Sigmoid colon (tissue), 7 donors: ENCODE measurements around the gene ZSCAN9. TPM values are rescaled to one million over a fixed set of nuclear protein-coding genes. Genes with fewer than 3 reads are reported as not detected.

Experiments
- DNase-seq: peaks from one replicate; pipeline ENCODE4 v3.0.0-alpha.2; 2019
- H3K27ac ChIP-seq, 4 donors: fragments of 200-600 bp; sonication (generic); one replicate each; pipeline ENCODE4 v1.5.1; 2016 to 2019; ENCODE audit warnings: mild to moderate bottlenecking in 1 of 4
- H3K27me3 ChIP-seq, 3 donors: fragments of 200-600 bp; sonication (generic); one replicate each; pipeline ENCODE4 v1.5.1; 2019; ENCODE audit warnings: mild to moderate bottlenecking in 1 of 3
- H3K36me3 ChIP-seq, 4 donors: fragments of 200-600 bp; sonication (generic); one replicate each; pipeline ENCODE4 v1.5.1; 2016 to 2019
- H3K4me1 ChIP-seq, 4 donors: fragments of 200-600 bp; sonication (generic); one replicate each; pipeline ENCODE4 v1.5.1; 2017 to 2019
- H3K4me3 ChIP-seq, 4 donors: fragments of 200-600 bp; sonication (generic); one replicate each; pipeline ENCODE4 v1.5.1; 2017 to 2019; ENCODE audit warnings: mild to moderate bottlenecking in 2 of 4, moderate library complexity in 1 of 4
- H3K9me3 ChIP-seq, 4 donors: fragments of 200-600 bp in 3 of 4; sonication (generic) in 3 of 4; one replicate each; pipeline versions ENCODE4 v1.5.1 to v1.6.1; 2013 to 2019
- CTCF ChIP-seq, 4 experiments: fragments of 450-650 bp in 3 of 4; fragments of 200-600 bp in 1 of 4; IDR thresholded peaks; one replicate each; pipeline ENCODE4 v1.5.1; 2016 to 2019; ENCODE audit warnings: antibody characterized with exemption in 4 of 4, mild to moderate bottlenecking in 3 of 4, moderate library complexity in 2 of 4
- EP300 ChIP-seq, 4 donors: sonication (generic); formaldehyde crosslinking; IDR thresholded peaks; one replicate each; pipeline ENCODE4 v1.6.1; 2017; ENCODE audit warnings: antibody characterized with exemption in 4 of 4
- POLR2A ChIP-seq, 2 donors: fragments of 450-650 bp; IDR thresholded peaks; one replicate each; pipeline ENCODE4 v1.6.1; 2016; ENCODE audit warnings: antibody characterized with exemption in 2 of 2, mild to moderate bottlenecking in 2 of 2, moderate library complexity in 2 of 2
- POLR2AphosphoS5 ChIP-seq, 4 donors: sonication (generic); formaldehyde crosslinking; IDR thresholded peaks; one replicate each; pipeline ENCODE4 v1.6.1; 2017; ENCODE audit warnings: antibody characterized with exemption in 4 of 4
- WGBS, 2 donors: extraction: QIAGEN DNeasy Blood & Tissue Kit; methylation state at CpG; one replicate each; pipeline ENCODE4 v1.1.7; 2013; 5-methylcytosine and 5-hydroxymethylcytosine counted together
- intact Hi-C: fragments of 100-400 bp; cut with DNase I; formaldehyde crosslinking; loops from one replicate; pipeline ENCODE4 v1.15.1; 2023
- polyA plus RNA-seq, 3 donors: library from polyadenylated mRNA; stranded (reverse); fragments of 200-250 nt; gene quantifications; one replicate each; pipeline ENCODE4 v1.2.3, GENCODE V29; 2013
- total RNA-seq, 4 donors: library from RNA; depleted of rRNA; stranded (reverse); fragments of >200 nt; gene quantifications; one replicate each; pipeline ENCODE4 v1.1.0, GENCODE V29; 2016
- donor health status: healthy with polysubstance abuse.
- donor health status: Bipolar disorder and iron deficiency.
- donor health status: healthy.

The ZSCAN9 gene
- total and polyA plus RNA-seq, 7 donors = 1.8 to 15.1 (median 14.0) TPM

- WGBS, 2 donors = 13 to 43% methylated on average over 16 of the region's 16 CpGs
- intact Hi-C loops = no loop called here
- H3K27me3 ChIP-seq = peaks cover 40 to 96% (median 84%) of the 10 kb centered on the region in 3 donors
- H3K9me3 ChIP-seq = no peaks in the 10 kb centered on the region
- no peak overlapping the region for H3K4me3 ChIP-seq
- H3K4me1 ChIP-seq = peaks cover 0 to 13% (median 11%) of the 10 kb centered on the region in 4 donors
- no peak for DNase-seq
- H3K36me3 ChIP-seq = no peaks in the 10 kb centered on the region
- TF ChIP-seq EP300 (IDR thresholded peaks at IDR 0.05) (no peak), POLR2A (IDR thresholded peaks at IDR 0.05) (no peak), POLR2AphosphoS5 (IDR thresholded peaks at IDR 0.05) (no peak), CTCF (IDR thresholded peaks at IDR 0.05) (no peak)
- no peak overlapping the region for H3K27ac ChIP-seq
Observed at GRCh38 chr6:28211840-28212509, 13.1 kb upstream of the ZSCAN9 start.

- H3K27ac ChIP-seq = no peak overlapping the region
- H3K9me3 ChIP-seq = no peaks in the 10 kb centered on the region
- no peak overlapping the region for H3K4me3 ChIP-seq
- peaks cover 33 to 89% (median 77%) of the 10 kb centered on the region in 3 donors for H3K27me3 ChIP-seq
- DNase-seq = no peak
- WGBS, 2 donors = 1% methylated on average over 21 of the region's 21 CpGs
- no peaks in the 10 kb centered on the region for H3K36me3 ChIP-seq
- intact Hi-C loops = no loop called here
- peaks cover 0 to 7% (median 6%) of the 10 kb centered on the region in 4 donors for H3K4me1 ChIP-seq
- TF ChIP-seq POLR2A (IDR thresholded peaks at IDR 0.05) (no peak), CTCF (IDR thresholded peaks at IDR 0.05) (no peak), EP300 (IDR thresholded peaks at IDR 0.05) (no peak), POLR2AphosphoS5 (IDR thresholded peaks at IDR 0.05) (no peak)
Observed at GRCh38 chr6:28212510-28213212, 12.4 kb upstream of the ZSCAN9 start.

GRCh38 chr6:28213213-28213523 is 11.9 kb upstream of the ZSCAN9 start:
- peaks cover 28 to 84% (median 72%) of the 10 kb centered on the region in 3 donors for H3K27me3 ChIP-seq
- H3K4me3 ChIP-seq = no peak overlapping the region
- intact Hi-C loops = no loop called here

DNA sequence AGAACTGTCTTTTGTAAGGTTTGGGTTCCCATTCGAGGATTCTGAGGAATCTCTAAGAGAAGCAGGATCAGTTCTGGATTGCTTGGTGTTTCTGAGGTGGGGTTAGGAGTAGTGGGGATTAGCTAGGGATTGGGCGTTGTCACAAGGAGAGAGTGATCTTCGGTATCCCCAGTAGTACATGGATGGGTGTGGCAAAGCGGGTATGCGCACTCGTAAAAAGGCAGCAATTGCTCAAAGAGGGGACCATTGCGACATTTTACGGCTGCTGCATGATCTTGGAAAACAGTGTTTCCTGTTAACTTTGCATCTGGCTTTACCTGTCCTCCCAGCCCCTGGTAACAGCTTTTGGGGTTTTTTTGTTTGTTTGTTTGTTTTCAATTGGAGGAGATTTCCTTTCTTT is 9.7 kb upstream of the ZSCAN9 start:
- H3K9me3 ChIP-seq = no peaks in the 10 kb centered on the region
- TF ChIP-seq EP300 (IDR thresholded peaks at IDR 0.05) (no peak), POLR2A (IDR thresholded peaks at IDR 0.05) (no peak), POLR2AphosphoS5 (IDR thresholded peaks at IDR 0.05) (no peak), CTCF (IDR thresholded peaks at IDR 0.05) (no peak)
- peaks cover 0 to 16% (median 6%) of the 10 kb centered on the region in 4 donors for H3K4me1 ChIP-seq
- H3K36me3 ChIP-seq = no peaks in the 10 kb centered on the region
- 6 to 39% methylated on average over 8 of the region's 8 CpGs for WGBS, 2 donors
- no peak overlapping the region for H3K4me3 ChIP-seq
- intact Hi-C loops = no loop called here
- DNase-seq = no peak
- H3K27ac ChIP-seq = no peak overlapping the region
- H3K27me3 ChIP-seq = peaks cover 7 to 62% (median 50%) of the 10 kb centered on the region in 3 donors

More at GRCh38 chr6:28213213-28213523, 11.9 kb upstream of the ZSCAN9 start:
- no peak for DNase-seq
- no peak overlapping the region for H3K27ac ChIP-seq
- TF ChIP-seq POLR2AphosphoS5 (IDR thresholded peaks at IDR 0.05) (no peak), POLR2A (IDR thresholded peaks at IDR 0.05) (no peak), CTCF (IDR thresholded peaks at IDR 0.05) (no peak), EP300 (IDR thresholded peaks at IDR 0.05) (no peak)
- WGBS, 2 donors = 8 to 12% methylated on average over 2 of the region's 2 CpGs
- no peaks in the 10 kb centered on the region for H3K9me3 ChIP-seq
- H3K4me1 ChIP-seq = peaks cover 0 to 6% (median 4%) of the 10 kb centered on the region in 4 donors
- H3K36me3 ChIP-seq = no peaks in the 10 kb centered on the region
